Fibroblast of lung (primary cell): ENCODE results near the gene NOVA1.

ENCODE experiments used
- CTCF ChIP-seq, 2 donors: IDR thresholded peaks in 1 of 2; conservative IDR thresholded peaks in 1 of 2; 1 replicate in 1 of 2; 2 replicates in 1 of 2; pipeline ENCODE4 v1.5.1; 2011 to 2012; ENCODE audit warnings: low read length in 2 of 2, control low read depth in 1 of 2, inconsistent platforms in 1 of 2, low read depth in 1 of 2, mild to moderate bottlenecking in 1 of 2
- EZH2 ChIP-seq: IDR thresholded peaks from 2 replicates; pipeline ENCODE4 v1.5.1; 2012; ENCODE audit warnings: low read length, control low read depth, mild to moderate bottlenecking; ENCODE audit errors: missing control alignments

DNA sequence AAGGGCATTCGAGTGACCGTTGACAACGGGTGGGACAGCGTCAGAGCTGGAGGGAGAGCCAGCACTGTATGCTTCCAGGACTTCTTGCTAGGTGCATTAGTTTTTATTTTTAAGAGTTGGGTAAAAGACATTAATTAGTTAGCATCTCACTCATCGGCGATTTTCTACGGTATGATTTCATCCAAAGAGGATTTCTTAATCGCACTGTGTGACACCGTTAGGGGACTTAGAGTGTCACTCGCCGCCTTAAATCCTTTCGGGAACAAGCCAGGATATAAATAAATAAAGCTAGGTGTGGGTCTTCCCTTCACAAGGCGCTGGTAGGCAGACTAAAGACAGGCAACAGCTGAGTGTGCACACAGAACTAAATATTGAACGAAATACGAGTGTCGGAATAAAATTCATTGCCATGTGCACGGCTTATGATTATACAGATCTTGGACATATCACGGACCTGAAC is 869 bp upstream of the NOVA1 start:
- TF ChIP-seq CTCF (conservative IDR thresholded peaks at IDR 0.05 in 1 of 2, IDR thresholded peaks at IDR 0.05 in 1 of 2; ENCODE audit: low read depth in 1 of 2, low read length in 2 of 2): no peak
- TF ChIP-seq EZH2: peak; percentile 64
